TTC549 (cell line): ENCODE measurements around the gene KAT2B.

Experiments
- FAIRE-seq: peaks from 2 replicates; lab custom pipeline; 2012; peaks lifted over from hg19 to GRCh38; lab: Jason Lieb, UNC

Gene KAT2B

GRCh38 chr3:20100151-20100550 is 59.9 kb downstream of the KAT2B start:
- FAIRE-seq = no peak

- FAIRE-seq = no peak
Measured at GRCh38 chr3:20101041-20101440, 60.8 kb downstream of the KAT2B start.

- no peak for FAIRE-seq
Measured at GRCh38 chr3:20103731-20104130, 63.5 kb downstream of the KAT2B start.

GRCh38 chr3:20104167-20104661 is 64.0 kb downstream of the KAT2B start:
- FAIRE-seq = no peak

- no peak for FAIRE-seq
Measured at GRCh38 chr3:20105513-20106280, 65.5 kb downstream of the KAT2B start.

- no peak for FAIRE-seq
Measured at GRCh38 chr3:20107722-20108121, 67.5 kb downstream of the KAT2B start.

- no peak for FAIRE-seq
Measured at GRCh38 chr3:20108869-20109268, 68.6 kb downstream of the KAT2B start.

GRCh38 chr3:20110826-20111225 is 70.6 kb downstream of the KAT2B start:
- no peak for FAIRE-seq

- no peak for FAIRE-seq
Measured at GRCh38 chr3:20111836-20112235, 71.6 kb downstream of the KAT2B start.

GRCh38 chr3:20121088-20121487 is 80.8 kb downstream of the KAT2B start:
- FAIRE-seq = no peak

- FAIRE-seq = no peak
Measured at GRCh38 chr3:20123131-20123652, 82.9 kb downstream of the KAT2B start.

- no peak for FAIRE-seq
Measured at GRCh38 chr3:20125289-20125688, 85.0 kb downstream of the KAT2B start.

GRCh38 chr3:20125897-20126296 is 85.7 kb downstream of the KAT2B start:
- no peak for FAIRE-seq

GRCh38 chr3:20128358-20128757 is 88.1 kb downstream of the KAT2B start:
- no peak for FAIRE-seq

GRCh38 chr3:20130106-20130505 is 89.9 kb downstream of the KAT2B start:
- no peak for FAIRE-seq

GRCh38 chr3:20136231-20136630 is 96.0 kb downstream of the KAT2B start:
- no peak for FAIRE-seq

- FAIRE-seq = no peak
Measured at GRCh38 chr3:20137647-20138046, 97.4 kb downstream of the KAT2B start.

GRCh38 chr3:20140881-20141280 is 100.6 kb downstream of the KAT2B start:
- no peak for FAIRE-seq

- no peak for FAIRE-seq
Measured at GRCh38 chr3:20141316-20141715, 101.1 kb downstream of the KAT2B start.

GRCh38 chr3:20141851-20142250 is 101.6 kb downstream of the KAT2B start:
- FAIRE-seq = no peak

- FAIRE-seq = no peak
Measured at GRCh38 chr3:20142517-20142916, 102.3 kb downstream of the KAT2B start.

GRCh38 chr3:20143519-20143918 is 103.3 kb downstream of the KAT2B start:
- no peak for FAIRE-seq

GRCh38 chr3:20145874-20146273 is 105.6 kb downstream of the KAT2B start:
- FAIRE-seq = no peak

GRCh38 chr3:20146301-20146700 is 106.1 kb downstream of the KAT2B start:
- FAIRE-seq = no peak
